Limb (tissue), 2 donors: ENCODE measurements around the gene NADK2.
"Not testable (repeated sequence)": the region's sequence is repeated elsewhere in the genome, so short reads cannot be mapped to it uniquely, and the experiment has no call there.

Experiments used
- DNase-seq, 2 donors: peaks; one replicate each; pipeline ENCODE4 v3.0.0-alpha.2; 2016; ENCODE audit errors: extremely low spot score in 2 of 2

Gene NADK2

DNA sequence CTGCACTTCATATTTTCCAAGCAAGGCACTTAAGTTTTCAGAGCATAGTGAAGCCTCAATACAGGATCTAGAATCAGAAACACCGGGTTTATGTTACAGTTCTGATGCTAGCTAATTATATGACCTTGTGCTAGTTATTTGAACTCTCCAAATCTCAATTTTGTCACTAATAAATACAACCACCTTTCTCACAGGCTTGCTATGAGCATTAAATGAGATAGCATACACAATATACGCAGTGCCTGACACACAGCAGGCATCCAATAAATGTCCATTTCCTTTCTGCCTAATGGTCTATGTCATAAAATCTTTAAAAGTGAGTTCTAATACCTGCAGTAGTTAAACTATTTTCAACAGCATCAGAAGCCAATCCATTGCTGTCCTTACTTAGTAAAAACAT, 32.9 kb downstream of the NADK2 start:
- no peak for DNase-seq

- no peak for DNase-seq
Observed at GRCh38 chr5:36206913-36207312, 34.8 kb downstream of the NADK2 start.

DNA sequence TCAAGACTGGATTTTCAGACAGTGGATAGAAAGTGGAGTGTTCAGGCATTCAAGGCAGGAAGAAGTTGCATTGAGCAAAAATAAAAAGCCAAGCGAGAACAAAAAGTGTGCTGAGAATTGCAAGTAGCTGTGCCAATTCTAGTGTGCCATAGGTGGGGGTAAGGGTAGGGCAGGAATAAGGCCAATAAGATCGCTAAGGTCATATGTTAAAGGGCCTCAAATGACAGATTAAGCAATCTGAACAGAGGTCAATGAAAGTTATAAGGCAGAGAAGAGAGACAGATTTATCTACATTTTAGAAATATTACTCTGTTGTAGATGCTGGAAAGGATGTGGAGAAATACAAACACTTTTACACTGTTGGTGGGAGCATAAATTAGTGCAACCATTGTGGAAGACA, 36.4 kb downstream of the NADK2 start:
- DNase-seq: no peak

- no peak for DNase-seq
Observed at GRCh38 chr5:36202521-36202961, 39.2 kb downstream of the NADK2 start.

DNA sequence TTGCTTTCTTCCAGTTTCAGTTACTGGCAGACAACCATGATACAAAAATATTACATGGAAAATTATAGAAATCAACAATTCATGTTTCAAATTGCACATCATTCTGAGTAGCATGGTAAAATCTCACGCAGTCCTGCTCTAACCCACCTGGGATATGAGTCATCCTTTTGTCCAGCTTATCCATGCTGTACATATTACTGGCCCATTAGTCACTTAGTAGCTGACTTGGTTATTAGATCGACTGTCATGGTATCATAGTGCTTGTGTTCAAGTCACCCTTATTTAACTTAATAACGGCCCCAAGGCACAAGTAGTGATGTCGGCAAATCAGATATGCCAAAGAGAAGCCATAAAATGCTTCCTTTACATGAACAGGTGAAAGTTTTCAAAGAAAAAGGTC, 41.2 kb downstream of the NADK2 start:
- no peak for DNase-seq

DNA sequence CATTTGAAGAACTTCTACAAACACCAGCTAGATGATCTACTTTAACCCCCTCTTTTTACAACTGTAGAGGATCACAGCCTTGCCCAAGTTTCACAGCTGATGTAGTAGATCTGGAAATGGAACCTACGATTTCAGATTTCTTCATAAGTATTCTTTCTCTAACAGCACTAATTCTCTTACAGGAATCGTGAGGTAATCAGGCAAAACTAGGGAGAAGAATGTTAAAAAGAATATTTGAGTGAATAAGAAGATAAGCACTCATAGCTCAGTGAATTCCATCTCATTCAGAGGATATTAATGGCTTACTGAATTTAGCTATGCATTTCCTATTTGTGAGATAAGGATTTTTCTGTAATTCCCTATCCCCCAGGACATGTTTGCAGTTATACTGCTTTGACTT, 42.1 kb downstream of the NADK2 start:
- DNase-seq: no peak

DNA sequence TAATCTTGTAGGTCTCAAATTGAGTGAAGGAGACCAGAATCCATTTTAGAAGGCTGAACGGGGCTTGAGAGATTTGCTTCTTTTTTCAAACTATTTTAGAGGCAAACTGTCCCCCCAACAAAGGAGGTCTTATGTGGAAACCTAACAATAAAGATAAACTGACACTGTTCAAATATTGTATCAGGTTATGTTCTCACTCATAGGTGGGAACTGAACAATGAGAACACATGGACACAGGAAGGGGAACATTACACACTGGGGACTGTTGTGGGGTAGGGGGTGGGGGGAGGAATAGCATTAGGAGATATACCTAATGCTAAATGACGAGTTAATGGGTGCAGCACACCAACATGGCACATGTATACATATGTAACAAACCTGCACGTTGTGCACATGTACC, 42.9 kb downstream of the NADK2 start:
- not testable (repeated sequence) for DNase-seq

GRCh38 chr5:36198281-36198680, 43.4 kb downstream of the NADK2 start:
- DNase-seq: no peak

- DNase-seq: no peak
Observed at GRCh38 chr5:36193746-36194145, 48.0 kb downstream of the NADK2 start.

DNA sequence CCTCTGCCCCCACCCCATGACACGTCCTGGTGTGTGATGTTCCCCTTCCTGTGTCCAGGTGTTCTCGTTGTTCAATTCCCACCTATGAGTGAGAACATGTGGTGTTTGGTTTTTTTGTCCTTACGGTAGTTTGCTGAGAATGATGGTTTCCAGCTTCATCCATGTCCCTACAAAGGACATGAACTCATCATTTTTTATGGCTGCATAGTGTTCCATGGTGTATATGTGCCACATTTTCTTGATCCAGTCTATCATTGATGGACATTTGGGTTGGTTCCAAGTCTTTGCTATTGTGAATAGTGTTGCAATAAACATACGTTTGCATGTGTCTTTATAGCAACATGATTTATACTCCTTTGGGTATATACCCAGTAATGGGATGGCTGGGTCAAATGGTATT, 57.3 kb downstream of the NADK2 start:
- not testable (repeated sequence) for DNase-seq

GRCh38 chr5:36181774-36182173, 60.0 kb downstream of the NADK2 start:
- DNase-seq: no peak

DNA sequence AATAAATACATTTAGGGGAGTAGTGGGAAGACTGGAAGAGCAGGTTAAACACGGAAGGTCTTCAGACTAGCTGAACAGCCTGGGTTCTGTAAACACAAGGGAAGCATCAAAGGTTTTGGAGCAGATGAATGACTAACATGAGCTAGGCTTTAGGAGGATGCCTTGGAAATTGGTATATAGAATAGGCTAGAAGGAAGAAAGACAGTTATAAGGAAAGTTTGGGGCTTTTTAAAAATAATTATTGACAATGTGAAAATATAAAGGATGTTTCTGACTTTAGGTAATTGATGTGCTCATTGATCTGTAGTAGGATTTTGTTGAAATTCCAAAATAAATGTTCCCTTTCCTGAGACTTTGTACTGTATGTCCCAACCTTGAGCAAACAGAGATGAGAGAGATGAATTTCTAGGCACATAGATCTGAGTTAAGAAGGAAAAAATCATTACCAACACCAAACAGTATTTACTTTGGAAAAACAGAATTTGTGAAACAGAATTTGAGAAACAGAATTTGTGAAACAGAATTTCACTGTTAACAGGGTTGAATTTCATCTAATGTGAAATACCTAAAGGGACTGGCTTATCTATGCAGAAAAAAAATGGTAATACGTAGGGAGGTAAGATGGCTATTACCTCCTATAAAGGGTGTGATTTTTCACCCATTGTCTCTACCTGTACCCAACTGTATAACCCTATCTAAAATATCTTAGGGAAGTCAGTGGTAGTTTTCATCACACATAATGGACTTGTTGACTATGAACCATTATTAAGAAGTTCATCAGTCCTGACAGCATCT, 61.0 kb downstream of the NADK2 start:
- DNase-seq: no peak

DNA sequence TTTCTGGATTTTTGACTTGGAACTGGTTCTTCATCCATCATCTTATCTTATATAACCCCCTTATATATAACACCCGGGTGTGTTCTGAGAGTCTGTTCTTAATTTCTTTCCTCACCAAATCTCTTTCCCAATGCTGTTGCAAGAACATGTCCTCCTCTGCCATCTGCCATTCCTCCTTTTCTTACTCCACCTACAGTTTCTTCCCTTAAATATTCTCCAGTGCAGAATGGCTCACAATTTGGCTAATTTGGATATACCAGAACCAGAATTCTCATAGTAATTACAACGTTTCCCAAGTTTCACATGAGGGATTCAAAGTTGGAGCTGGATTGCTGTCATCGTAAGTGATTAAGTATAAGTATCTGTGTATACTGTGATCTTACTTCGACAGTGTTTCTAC, 61.8 kb downstream of the NADK2 start:
- DNase-seq: no peak

DNA sequence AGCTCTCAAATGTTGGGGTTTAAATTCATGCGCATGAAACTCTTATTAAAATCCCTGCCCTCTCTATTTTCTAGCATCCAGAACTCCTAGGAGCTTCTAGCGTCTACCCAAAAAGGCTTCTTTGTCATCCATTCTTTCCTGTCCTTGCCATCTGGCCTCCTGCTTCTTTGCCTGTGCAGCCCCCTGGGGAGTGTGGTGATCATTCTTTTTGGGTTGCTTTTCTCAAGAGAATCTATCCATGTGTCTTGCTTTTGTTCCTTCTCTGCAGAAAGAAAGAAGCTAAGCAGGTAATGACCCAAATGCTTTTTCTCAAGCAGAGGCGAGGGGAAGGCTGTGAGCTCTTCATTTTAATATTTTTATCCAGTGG, 63.2 kb downstream of the NADK2 start:
- DNase-seq: no peak

DNA sequence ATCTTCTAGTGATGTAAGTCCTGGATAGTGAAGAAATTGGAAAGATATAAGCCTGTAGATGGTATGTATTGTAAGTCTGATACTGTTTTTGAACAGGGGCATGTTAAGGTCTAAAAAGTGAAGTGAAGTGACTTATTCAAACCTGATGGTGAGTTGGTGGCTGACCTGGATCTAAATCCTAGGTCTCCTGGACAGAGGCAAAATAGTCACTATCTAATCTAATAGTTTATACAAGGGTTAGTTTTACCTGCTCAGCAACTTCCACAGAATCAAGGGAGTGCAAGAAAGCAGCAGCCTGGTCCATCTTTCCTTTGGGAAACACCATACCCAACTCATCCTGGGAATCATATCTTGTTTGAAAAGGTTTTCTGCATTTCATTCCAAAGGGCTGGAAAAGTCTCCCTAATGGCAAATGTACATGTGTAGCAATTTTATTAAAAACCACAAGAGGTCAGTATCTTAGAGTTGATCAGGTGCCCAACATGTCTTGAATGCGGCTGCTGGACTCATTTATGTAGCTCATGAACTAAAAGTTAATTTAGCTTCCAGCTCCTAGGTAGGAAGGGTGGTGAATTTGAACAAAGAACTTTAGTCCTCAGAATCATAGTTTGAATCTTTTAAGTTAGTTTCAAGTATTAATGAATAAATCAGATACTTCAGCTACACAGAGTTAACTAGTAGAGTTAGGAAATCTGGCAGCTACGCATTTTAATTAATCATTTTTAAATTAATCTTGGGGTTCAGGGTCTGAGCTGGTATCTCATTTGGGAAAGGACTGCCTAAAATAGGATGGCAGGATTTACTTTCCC, 63.8 kb downstream of the NADK2 start:
- DNase-seq: peak in 1 of 2 donors; percentile 73

DNA sequence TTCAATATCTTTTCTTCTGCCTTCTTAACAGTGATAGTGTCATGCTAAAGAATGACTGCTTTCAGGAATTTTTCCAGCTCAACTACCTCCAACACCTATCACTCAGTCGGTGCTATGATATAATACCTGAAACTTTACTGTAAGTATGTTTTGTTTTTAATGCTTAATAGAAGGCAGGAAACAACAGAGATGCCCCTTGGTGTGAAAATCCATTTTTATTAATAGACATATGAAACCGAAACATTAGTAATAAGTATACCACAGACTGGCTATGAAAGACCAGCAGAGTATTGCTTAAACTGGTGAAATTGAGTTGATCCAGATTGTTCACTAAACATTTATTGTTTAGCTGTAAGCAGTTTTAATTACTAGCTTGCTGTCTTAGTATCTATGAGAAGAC, 64.6 kb downstream of the NADK2 start:
- no peak for DNase-seq

DNA sequence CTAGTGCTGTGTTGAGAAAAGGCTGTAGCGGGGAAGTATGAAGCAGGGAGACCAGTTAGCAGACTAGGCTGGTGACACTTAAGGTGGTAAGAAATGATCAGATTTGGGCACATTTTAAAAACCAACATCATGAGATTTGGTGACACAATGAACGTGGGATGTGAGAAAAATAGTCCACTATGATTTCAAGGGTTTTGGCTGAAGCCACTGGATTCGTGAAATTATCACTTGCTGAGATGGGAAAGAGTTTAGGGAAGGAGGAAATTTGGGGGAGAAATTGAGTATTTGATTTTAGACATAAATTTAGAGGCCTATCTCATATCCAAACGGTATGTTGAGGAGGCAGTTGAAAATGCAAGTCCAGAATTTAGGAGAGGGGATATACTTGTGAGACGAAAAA, 66.7 kb downstream of the NADK2 start:
- DNase-seq: no peak

DNA sequence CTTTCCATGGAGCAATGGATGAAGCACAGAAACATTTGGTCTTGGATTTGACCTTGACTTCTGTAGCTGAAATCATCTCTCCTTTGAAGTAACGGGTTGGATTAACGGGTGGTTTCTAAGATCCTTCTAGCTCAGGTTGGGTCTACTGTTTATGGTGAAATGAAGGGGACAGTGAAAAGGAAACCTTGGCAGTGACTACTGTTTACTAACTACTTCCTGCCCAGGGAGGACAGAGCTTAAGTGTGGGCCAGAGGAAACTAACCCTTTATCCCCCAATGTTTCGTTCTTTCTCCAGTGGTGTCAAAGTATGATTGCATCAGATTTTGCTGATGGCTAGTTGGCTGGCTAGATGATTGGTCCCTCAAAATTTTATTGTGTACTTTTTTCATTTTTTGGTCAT, 67.6 kb downstream of the NADK2 start:
- DNase-seq: no peak

DNA sequence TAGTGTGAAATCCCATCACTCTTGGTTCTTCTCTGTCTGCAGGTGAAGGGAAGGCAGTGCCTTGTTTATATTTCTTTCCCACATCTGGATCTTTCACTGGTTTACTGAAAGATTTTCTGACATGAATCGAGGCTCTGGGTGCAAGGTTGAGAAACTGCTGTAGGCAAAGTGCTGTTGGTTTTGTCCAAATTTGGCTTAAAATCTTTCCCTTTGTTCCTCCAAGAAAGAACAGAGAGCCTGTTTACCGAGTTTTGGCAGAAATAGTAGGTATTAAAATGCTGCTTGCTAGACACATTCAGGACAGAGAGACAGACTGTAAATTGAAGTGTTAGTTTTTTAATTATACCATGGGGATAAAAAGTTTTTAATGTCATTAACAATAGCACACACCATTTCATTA, 68.3 kb downstream of the NADK2 start:
- no peak for DNase-seq

DNA sequence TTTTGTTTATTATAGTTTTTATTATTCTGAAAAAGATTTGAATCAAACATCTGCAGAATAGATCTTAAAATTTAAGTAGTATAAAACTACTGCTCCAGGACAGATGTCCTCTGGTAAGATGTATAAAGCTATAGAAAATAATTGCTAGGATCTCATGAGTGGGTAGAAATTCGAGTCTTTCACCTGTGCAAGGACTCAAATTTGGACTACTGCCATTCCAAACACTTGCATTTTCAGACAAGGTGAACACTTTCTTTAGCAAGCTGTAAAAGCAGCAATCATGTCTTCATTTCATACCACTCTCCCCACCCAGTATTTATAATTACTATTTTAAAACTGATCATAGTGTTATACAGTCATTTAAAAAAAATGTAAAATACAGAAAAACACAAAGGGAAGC, 69.1 kb downstream of the NADK2 start:
- DNase-seq: no peak

DNA sequence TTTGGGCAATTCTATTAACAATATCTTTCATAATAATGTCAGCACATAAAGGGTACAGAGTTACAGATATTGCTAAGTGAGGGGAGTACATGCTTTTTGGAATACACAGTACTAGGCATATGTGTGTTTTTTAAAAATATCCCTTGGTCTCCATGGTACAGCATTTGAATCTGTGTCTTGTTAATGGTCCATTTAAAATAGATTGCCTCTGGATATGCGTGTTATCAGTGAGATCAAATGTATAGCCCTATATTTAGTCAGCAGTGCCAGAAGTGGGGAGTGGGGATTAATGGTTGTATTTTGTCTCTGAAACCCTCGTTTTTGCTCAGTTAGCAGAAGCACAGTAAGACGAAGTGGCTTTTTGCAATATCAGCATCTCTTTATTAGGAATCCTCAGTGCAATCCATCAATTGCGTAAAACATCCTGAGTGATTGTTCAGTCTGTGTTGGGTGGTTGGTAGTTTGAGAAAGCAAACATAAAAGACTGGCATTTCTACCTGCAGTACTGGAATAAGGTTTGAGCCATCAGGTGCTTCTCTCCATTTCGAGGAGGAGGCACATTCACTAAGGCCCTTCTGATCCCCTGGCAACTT, 70.8 kb downstream of the NADK2 start:
- no peak for DNase-seq

- DNase-seq: no peak
Observed at GRCh38 chr5:36168737-36169136, 73.0 kb downstream of the NADK2 start.

GRCh38 chr5:36164461-36164860, 77.3 kb downstream of the NADK2 start:
- DNase-seq: no peak
